ENCODE data around the gene TRIM33. TPM values are rescaled to one million over a fixed set of nuclear protein-coding genes. Genes with fewer than 3 reads are reported as not detected.

The TRIM33 gene
- polyA plus RNA-seq, 1 donor from 2014 or later: 28.0 TPM

GRCh38 chr1:114530224-114530623, 19.2 kb upstream of the TRIM33 start:
- Mint-ChIP-seq H3K27me3 (no peaks in the 10 kb centered on the region), H3K4me1 (no peaks in the 10 kb centered on the region), H3K36me3 (no peaks in the 10 kb centered on the region), H3K4me3 (no peak overlapping the region), H3K27ac (no peak overlapping the region), H3K9me3 (no peaks in the 10 kb centered on the region)

- Mint-ChIP-seq H3K9me3 (no peaks in the 10 kb centered on the region), H3K27me3 (peaks cover 2% of the 10 kb centered on the region), H3K4me3 (no peak overlapping the region), H3K27ac (no peak overlapping the region), H3K4me1 (peaks cover 0 to 1% (median 0%) of the 10 kb centered on the region in 3 donors), H3K36me3 (no peaks in the 10 kb centered on the region)
These were observed 13.9 kb upstream of the TRIM33 start for GRCh38 chr1:114524944-114525343.

GRCh38 chr1:114522264-114522575, 11.2 kb upstream of the TRIM33 start:
- no peak overlapping the region for H3K27ac Mint-ChIP-seq
- peaks cover 4% of the 10 kb centered on the region for H3K27me3 Mint-ChIP-seq
- no peaks in the 10 kb centered on the region for H3K9me3 Mint-ChIP-seq
- H3K4me3 Mint-ChIP-seq: no peak overlapping the region
- H3K4me1 Mint-ChIP-seq: peaks cover 0 to 1% (median 0%) of the 10 kb centered on the region in 3 donors
- H3K36me3 Mint-ChIP-seq: peaks cover 1% of the 10 kb centered on the region

GRCh38 chr1:114521396-114522263, 10.6 kb upstream of the TRIM33 start:
- Mint-ChIP-seq H3K27me3 (peaks cover 4% of the 10 kb centered on the region), H3K36me3 (peaks cover 1% of the 10 kb centered on the region), H3K4me1 (peaks cover 0 to 1% (median 0%) of the 10 kb centered on the region in 3 donors), H3K9me3 (no peaks in the 10 kb centered on the region), H3K27ac (no peak overlapping the region), H3K4me3 (no peak overlapping the region)

- peaks cover 1% of the 10 kb centered on the region for H3K36me3 Mint-ChIP-seq
- no peaks in the 10 kb centered on the region for H3K9me3 Mint-ChIP-seq
- peaks cover 4% of the 10 kb centered on the region for H3K27me3 Mint-ChIP-seq
- H3K4me1 Mint-ChIP-seq: peaks cover 0 to 5% (median 1%) of the 10 kb centered on the region in 3 donors
- H3K4me3 Mint-ChIP-seq: no peak overlapping the region
- H3K27ac Mint-ChIP-seq: no peak overlapping the region
These were observed 6.3 kb upstream of the TRIM33 start for GRCh38 chr1:114517348-114517747.

GRCh38 chr1:114512595-114513280, 1.7 kb upstream of the TRIM33 start:
- Mint-ChIP-seq H3K27me3 (no peaks in the 10 kb centered on the region), H3K27ac (peak overlapping the region in 2 of 3 donors; percentile 8 to 100), H3K4me1 (peaks cover 24 to 30% (median 25%) of the 10 kb centered on the region in 3 donors), H3K9me3 (no peaks in the 10 kb centered on the region), H3K4me3 (peak overlapping the region; percentile 7 to 100 (median 98)), H3K36me3 (no peaks in the 10 kb centered on the region)

GRCh38 chr1:114510274-114511031, 550 bp downstream of the TRIM33 start:
- Mint-ChIP-seq H3K27me3 (no peaks in the 10 kb centered on the region), H3K4me3 (peak overlapping the region; percentile 89 to 99 (median 94)), H3K4me1 (peaks cover 36 to 44% (median 40%) of the 10 kb centered on the region in 3 donors), H3K9me3 (no peaks in the 10 kb centered on the region), H3K36me3 (no peaks in the 10 kb centered on the region), H3K27ac (peak overlapping the region; percentile 83 to 88 (median 84))

- H3K4me1 Mint-ChIP-seq: peaks cover 41 to 49% (median 47%) of the 10 kb centered on the region in 3 donors
- peaks cover 3% of the 10 kb centered on the region for H3K36me3 Mint-ChIP-seq
- H3K4me3 Mint-ChIP-seq: peak overlapping the region; percentile 89 to 94 (median 90)
These were observed 1.3 kb downstream of the TRIM33 start for GRCh38 chr1:114509596-114510273.

GRCh38 chr1:114508386-114508898, 2.6 kb downstream of the TRIM33 start:
- Mint-ChIP-seq H3K4me3 (peak overlapping the region; percentile 82 to 91 (median 90)), H3K27ac (peak overlapping the region in 2 of 3 donors; percentile 13 to 83), H3K9me3 (no peaks in the 10 kb centered on the region), H3K4me1 (peaks cover 41 to 54% (median 47%) of the 10 kb centered on the region in 3 donors), H3K27me3 (no peaks in the 10 kb centered on the region), H3K36me3 (peaks cover 3% of the 10 kb centered on the region)

More at GRCh38 chr1:114509596-114510273, 1.3 kb downstream of the TRIM33 start:
- no peaks in the 10 kb centered on the region for H3K9me3 Mint-ChIP-seq
- peak overlapping the region; percentile 83 to 88 (median 84) for H3K27ac Mint-ChIP-seq
- no peaks in the 10 kb centered on the region for H3K27me3 Mint-ChIP-seq

GRCh38 chr1:114507513-114507912, 3.5 kb downstream of the TRIM33 start:
- Mint-ChIP-seq H3K27me3 (no peaks in the 10 kb centered on the region), H3K4me1 (peaks cover 39 to 52% (median 47%) of the 10 kb centered on the region in 3 donors), H3K4me3 (peak overlapping the region in 3 of 4 donors; percentile 62 to 89 (median 64)), H3K27ac (peak overlapping the region in 2 of 3 donors; percentile 12 to 83), H3K9me3 (no peaks in the 10 kb centered on the region), H3K36me3 (peaks cover 3% of the 10 kb centered on the region)

- Mint-ChIP-seq H3K9me3 (no peaks in the 10 kb centered on the region), H3K27ac (peak overlapping the region in 2 of 3 donors; percentile 51 to 61), H3K4me3 (peak overlapping the region in 3 of 4 donors; percentile 24 to 75 (median 69)), H3K36me3 (peaks cover 3% of the 10 kb centered on the region), H3K4me1 (peaks cover 49 to 59% (median 54%) of the 10 kb centered on the region in 3 donors), H3K27me3 (no peaks in the 10 kb centered on the region)
These were observed 5.8 kb downstream of the TRIM33 start for GRCh38 chr1:114505148-114505561.

GRCh38 chr1:114503916-114504422, 7.0 kb downstream of the TRIM33 start:
- Mint-ChIP-seq H3K27ac (peak overlapping the region in 1 of 3 donors; percentile 61), H3K4me3 (peak overlapping the region in 2 of 4 donors; percentile 49 to 75), H3K27me3 (no peaks in the 10 kb centered on the region), H3K36me3 (peaks cover 3% of the 10 kb centered on the region), H3K4me1 (peaks cover 46 to 59% (median 55%) of the 10 kb centered on the region in 3 donors), H3K9me3 (no peaks in the 10 kb centered on the region)

GRCh38 chr1:114502080-114502479, 8.9 kb downstream of the TRIM33 start:
- H3K36me3 Mint-ChIP-seq: peaks cover 6% of the 10 kb centered on the region
- H3K27ac Mint-ChIP-seq: no peak overlapping the region
- no peak overlapping the region for H3K4me3 Mint-ChIP-seq
- peaks cover 39 to 47% (median 45%) of the 10 kb centered on the region in 3 donors for H3K4me1 Mint-ChIP-seq
- H3K27me3 Mint-ChIP-seq: no peaks in the 10 kb centered on the region
- H3K9me3 Mint-ChIP-seq: no peaks in the 10 kb centered on the region

GRCh38 chr1:114499478-114499877, 11.5 kb downstream of the TRIM33 start:
- H3K4me1 Mint-ChIP-seq: peaks cover 33 to 45% (median 41%) of the 10 kb centered on the region in 3 donors

More at GRCh38 chr1:114499478-114499877, 11.5 kb downstream of the TRIM33 start:
- no peaks in the 10 kb centered on the region for H3K27me3 Mint-ChIP-seq
- peak overlapping the region in 1 of 4 donors; percentile 67 for H3K4me3 Mint-ChIP-seq
- peaks cover 2% of the 10 kb centered on the region for H3K36me3 Mint-ChIP-seq
- H3K27ac Mint-ChIP-seq: peak overlapping the region in 1 of 3 donors; percentile 35
- no peaks in the 10 kb centered on the region for H3K9me3 Mint-ChIP-seq

Data from IgD-negative memory B cell (primary cell).